ENCODE data around the gene ARHGAP26.
A peak's percentile ranks its signal among the peaks of the same experiment; 100 is the strongest.
"Not testable (repeated sequence)": the region's sequence is repeated elsewhere in the genome, so short reads cannot be mapped to it uniquely, and the experiment has no call there.

ARHGAP26 gene

DNA sequence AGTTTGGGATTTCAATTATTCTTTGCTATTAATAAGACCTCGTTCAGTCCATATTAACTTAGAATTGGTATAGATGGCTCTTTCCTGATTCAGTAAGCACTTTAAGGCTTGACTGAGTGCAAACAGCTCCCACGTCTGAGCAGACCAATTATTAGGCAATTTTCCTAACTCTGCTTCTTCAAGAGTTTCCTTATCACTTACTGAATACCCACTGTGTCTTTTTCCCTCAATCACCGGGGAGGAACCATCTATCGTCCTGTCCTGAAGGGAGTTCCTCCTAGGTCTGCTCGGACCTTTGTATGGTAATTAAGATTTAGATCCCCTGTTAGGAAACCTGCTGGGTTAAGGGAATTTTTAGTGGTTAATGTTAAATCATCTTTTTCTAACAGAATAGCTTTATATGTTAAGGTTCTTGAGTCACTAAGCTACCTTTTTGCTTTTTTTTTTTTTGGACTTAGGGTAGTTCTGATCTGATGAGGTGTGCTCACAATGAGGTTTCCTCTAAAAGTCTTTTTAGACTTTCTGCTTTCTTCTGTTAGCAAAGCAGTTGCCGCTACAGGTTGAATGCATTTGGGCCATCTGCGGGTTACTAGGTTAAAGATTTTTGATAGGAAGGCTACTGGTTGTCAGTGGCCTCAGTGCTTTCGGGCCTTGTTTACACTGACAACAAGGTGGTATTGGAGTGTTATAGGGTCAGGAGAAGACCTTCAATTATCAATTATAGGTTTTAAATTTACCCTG is 322.7 kb downstream of the ARHGAP26 start:
- not testable (repeated sequence) for DNase-seq (ENCODE audit: low spot score)

DNA sequence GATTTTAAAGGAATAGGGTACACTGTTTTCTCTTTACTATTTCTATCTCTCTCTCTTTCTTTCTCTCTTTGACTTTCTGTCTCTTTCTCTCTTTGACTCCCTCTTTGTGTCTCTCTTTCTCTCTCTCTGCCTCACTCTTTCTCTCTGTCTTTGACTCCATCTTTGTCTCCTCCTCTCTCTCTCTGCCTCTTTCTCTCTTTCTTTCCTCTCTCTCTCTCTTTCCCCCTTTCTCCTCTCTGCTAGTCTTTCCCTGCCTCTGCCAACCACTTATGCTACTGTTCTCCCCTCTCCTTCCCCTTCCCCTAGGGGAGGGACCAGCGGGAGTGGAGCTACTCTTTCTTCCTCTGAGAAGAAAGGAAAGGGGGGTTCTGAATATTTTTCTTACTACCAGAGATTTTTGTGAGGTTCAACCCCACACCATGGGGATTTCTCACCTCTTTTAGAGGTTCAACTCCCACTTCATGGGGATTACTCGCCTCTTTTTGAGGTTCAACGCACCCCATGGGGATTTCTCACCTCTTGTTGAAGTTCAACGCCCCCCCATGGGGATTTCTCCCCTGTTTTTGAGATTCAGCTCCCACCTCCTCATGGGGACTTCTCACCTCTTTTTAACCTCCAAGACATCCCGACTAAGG is 323.4 kb downstream of the ARHGAP26 start:
- DNase-seq (ENCODE audit: low spot score), result no peak

DNA sequence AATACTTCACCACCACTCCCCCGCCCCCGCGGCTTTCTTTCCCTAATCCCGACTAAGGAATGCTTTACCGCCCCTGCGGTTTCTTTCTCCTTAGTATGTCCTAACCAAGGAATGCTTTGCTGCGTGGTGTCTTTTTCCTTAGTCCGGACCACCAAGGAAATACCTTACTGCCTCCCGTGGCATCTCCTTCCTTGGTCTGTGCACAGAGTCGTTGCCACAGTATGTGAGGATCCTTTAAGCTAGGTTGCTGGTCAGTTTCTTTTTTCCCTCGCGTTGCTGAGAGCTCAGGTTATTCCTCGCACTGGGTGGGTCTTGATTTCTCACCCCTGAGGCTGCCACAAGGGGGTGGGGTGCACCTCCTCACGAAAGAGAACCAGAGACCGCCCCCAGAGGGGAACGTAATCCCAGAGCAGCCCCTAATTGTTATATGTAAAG is 323.9 kb downstream of the ARHGAP26 start:
- DNase-seq (ENCODE audit: low spot score), result peak; percentile 80

DNA sequence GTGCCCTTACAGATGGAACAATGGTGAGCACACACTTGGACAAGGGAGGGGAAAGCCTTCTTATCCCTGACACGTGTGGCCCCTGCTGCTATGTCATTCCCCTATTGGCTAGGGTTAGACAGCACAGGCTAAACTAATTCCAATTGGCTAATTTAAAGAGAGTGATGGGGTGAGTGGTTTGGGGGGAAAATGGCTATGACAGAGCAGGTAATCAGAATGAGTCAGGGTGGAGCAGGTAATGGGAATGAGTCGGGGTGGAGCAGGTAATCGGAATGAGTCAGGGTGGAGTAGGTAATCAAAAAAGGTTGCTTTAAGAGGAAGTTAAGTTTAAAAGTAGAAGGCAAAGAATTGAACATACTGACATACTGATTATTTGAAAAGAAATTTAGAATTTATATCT is 324.4 kb downstream of the ARHGAP26 start:
- not testable (repeated sequence) for DNase-seq (ENCODE audit: low spot score)

DNA sequence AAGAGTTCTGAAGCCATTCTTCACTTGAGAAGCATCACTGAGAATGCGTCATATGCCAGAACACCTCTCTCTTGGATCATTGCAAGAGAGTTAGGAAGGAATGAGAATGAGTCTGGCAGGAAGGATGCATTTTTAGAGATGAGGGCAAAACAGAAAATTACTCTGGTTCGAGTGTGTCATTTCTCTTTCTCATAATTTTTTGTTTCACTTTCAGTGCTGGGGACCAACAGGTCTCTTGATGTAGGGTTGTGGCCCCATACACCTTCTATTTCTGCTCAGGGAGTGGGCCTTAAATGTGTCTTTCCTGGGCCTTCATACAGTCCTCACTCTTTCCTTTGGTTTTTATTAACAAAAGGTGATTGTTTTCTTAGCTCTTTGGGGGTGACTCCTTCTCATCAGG is 330.9 kb downstream of the ARHGAP26 start:
- DNase-seq (ENCODE audit: low spot score), result no peak

DNA sequence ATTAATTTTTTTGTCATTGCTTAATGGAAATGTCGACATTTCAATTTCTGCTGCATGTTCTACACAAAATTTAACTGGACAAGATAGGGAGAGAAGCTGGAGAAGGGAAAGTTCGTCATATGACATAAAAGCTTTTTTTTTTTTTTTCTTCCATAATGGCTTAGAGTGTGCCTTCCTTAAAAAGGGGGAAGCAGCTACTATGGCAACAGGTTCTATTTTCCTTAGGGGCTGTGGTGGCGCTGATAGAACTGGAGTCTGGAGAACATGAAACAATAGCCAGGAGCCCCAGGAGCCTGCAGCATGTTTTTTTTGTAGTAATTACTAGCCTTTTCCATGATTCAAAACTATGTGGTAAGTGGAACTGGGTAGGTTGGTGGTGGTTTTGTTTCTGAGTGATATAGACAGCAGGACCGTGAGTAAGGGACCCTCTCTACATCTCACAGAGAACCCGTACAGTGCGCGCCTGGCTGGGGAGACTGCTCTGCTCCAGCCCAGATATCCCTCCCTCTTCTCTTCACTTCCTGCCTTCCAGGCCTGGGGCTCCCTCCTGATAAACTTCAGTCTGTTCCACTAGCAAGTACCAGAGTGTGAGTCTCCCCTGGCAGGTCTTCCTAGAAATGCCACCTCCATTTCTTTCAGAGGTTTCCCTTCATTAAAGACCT is 331.7 kb downstream of the ARHGAP26 start:
- no peak for DNase-seq (ENCODE audit: low spot score)

DNA sequence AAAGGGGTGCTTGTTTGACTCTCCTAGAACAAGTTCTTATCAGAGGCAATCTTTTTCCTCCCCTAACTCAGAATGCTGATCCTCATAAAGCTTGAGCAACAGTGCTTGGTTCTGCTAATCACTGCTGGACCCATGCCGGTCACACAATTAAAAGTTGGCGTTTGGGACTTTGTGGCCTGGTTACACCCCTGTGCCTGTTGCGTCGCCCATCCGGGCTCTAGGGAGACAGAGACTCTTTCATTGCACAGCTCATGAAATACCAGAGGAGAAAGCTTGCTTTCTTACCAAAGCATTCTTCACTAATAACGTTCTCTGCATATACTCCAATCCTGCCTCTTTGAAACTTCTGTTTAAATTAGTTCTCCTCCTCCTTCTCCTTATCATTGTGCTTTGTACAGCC is 332.2 kb downstream of the ARHGAP26 start:
- no peak for DNase-seq (ENCODE audit: low spot score)

DNA sequence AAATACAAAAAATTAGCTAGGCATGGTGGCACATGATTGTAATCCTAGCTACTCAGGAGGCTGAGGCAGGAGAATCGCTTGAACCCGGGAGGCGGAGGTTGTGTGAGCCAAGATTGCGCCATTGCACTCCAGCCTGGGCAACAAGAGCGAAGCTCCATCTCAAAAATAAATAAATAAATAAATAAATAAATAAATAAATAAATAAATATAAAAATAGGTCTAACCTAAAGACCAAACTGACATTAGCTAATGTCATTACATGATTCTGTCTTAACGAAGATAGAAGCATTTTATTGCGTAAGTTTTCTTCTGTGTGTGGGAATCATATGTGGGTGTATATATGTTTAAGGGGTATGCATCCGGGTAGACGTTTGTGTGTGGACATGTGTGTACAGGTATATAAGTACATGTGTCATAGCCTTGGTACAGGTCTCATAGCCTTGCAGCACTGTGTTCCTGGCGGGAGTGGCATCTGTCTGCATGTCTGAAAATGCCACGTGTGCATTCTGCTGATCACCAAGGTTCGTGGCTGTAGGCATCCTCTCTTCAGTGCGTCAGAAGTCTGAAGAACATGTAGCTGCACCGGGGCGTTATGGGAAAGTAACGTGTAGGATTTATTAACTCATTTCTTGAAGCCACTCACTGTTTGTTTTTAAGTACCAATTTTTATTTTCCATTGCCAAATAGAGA is 335.2 kb downstream of the ARHGAP26 start:
- no peak for DNase-seq (ENCODE audit: low spot score)

DNA sequence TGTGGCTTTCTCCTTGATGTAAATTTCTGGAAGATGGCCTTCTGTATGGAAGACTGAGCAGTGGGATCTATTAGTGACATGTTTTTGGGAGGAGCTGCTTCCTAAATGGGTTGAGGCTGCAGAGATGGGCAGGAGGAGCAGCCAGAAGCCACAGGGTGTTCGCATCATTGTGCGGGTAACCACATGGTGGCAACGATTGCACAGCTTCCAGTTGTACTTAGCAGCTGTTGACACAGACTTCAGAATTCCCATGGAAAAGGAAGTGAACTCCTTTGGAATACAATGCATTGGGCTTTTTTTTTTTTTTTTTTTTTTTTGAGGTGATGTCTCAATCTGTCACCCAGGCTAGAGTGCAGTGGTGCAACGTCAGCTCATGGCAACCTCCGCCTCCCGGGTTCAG is 336.0 kb downstream of the ARHGAP26 start:
- DNase-seq (ENCODE audit: low spot score), result no peak

DNA sequence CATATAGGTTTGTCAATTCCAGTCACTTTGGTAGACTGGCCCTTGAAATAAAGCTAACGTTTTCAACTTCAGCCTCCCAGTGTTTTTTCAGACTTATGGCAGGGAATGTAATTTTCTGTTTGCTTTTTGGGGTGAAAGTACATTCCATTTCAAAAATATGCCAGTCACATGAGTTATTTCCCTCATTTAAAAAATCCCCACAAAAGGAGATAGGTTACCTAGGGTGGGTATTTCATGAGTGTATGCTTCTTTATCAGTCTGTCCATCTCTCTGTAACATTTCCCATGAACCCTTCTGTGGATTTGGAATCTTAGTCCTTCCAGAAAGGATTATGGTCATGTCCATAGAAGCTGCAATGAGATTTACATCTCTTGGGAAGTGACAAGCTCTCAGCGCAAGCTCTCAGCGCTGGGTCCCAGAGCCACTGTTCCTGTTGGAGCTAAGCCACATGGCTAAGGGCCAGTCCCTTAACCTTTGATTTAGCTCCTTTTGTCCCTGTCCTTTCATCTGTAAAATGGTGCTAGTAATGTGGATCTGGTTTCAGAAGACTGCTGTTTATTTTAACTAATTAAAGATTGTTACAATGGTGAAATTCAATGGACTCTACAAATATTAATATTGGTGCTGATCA is 338.4 kb downstream of the ARHGAP26 start:
- no peak for DNase-seq (ENCODE audit: low spot score)

DNA sequence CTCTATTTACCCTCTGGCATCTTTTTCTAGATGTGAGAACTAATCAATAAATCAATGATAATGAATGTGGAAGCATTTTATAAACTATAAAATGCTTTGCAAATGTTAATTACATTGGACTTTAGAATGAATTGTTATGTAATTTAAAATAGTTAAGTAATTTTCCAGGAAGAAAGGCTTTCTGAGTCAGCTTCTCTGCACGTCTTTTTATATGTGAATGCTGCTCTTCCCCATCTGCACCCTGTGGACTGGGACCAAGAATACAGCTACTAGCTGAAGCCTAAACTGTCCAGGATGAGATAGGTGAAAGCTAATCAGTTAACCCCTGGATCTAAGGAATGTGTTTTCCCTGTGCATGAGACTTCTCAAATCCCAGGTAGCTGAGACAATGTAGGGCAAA is 340.4 kb downstream of the ARHGAP26 start:
- DNase-seq (ENCODE audit: low spot score), result no peak

DNA sequence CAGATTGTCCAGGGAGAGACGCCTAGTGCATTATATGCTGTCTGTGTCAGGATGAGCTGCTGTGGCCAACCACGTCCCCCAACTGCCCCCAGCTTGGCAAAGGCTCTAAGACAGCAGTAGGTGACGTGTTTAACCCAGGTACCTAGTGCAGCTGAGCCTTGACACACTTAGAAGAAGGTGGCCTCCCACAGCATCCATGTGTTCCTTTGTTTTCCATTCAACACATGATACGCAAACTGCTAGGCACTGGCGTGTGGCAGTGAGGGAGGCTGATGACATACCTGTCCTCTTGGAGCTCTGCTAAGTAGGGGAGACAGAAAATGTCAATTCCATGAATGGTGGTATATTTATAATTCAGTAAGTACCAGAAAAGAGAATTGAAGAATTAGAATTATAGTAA is 341.6 kb downstream of the ARHGAP26 start:
- DNase-seq (ENCODE audit: low spot score), result no peak

DNA sequence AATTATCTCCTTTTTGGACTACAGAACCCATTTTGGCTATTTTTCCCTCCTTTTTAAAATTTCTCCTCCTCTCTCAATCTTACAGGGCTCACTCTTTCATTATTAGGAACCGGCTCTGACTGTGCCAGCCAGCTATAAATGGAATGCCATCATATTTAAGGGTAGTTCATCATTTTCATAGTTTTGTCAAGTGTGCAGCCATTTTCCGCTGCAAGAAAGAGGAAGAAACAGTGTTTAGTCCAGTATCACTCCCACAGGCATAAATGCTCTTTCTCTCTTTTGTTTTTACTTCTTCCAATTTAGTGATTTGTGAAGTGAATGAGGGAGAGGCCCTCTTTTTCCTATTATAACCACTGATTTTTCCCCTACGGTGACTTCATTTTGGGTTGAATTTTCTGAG is 343.3 kb downstream of the ARHGAP26 start:
- no peak for DNase-seq (ENCODE audit: low spot score)

DNA sequence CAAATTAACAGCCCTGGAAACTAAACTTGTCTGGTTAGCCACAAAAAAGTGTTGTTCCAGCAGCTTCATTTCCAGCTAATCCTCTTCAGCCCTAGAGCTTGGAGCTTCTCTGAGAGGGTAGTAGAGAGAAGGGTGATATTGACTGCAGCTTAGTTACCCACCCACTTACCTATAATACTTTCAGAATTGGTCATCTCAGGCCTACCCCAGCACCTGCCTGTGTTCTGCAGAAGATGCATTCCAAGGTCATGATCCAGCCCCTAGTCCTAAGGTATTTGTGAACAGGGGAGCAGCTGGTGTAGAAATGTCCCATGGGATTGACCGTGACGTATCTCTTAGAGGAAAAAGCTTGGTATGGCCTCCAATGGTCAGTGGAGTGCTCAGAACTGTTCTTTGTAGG is 344.3 kb downstream of the ARHGAP26 start:
- DNase-seq (ENCODE audit: low spot score), result no peak

DNA sequence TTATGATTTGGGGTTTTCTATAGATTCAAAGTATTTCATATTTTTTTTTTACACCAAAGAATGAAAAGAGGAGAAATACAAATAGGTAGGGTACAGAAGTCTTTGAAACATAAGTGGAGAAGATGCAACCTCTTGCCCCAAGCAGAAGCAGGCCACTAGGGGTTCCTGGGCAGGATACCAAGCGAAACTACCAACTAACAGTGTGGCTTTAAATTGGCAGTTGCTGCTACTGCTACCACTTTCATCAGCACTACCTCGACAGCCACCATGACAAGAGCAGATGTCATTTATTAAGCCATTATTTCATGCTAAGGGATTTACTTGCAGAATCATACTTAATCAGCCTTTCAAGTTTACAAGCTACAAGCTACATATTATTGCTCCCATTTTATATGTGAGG is 345.2 kb downstream of the ARHGAP26 start:
- DNase-seq (ENCODE audit: low spot score), result no peak

DNA sequence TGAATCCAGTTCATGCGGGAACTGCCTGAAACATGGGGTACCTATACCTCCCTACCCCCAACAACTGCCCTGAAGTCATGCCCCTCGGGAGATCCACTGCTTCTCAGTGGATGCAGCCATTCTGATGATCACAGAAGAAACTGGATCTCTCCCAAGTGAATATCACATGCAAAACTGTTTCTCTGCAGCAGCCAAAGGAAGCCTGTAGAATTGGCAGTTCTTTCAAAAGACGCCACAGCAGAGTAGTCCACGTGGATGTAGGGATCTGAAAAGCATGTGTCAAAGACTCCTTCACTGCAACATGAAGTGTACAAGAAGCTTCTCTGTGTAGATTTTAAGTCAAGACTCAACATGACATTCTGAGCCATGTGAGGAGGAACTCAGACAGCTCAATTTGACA is 346.6 kb downstream of the ARHGAP26 start:
- no peak for DNase-seq (ENCODE audit: low spot score)

DNA sequence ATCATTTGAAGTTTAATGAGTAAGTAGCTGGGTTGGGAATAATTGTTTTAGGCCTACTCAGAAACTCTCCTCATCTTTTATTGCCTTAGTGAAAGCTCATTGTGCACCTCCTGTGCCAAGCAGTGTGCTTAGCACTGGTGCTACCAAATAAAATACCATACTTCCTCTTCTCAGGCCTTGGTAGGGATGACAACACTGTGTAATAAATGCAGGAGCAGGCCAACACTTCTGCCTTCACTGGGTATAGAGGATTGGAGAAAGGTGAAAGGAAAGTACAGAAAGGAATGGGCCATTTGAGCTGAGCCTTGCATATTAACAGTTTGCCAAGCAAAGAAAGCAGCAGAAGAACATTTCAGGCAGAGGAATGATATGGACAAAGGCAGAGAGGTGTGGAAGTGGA is 347.6 kb downstream of the ARHGAP26 start:
- no peak for DNase-seq (ENCODE audit: low spot score)

DNA sequence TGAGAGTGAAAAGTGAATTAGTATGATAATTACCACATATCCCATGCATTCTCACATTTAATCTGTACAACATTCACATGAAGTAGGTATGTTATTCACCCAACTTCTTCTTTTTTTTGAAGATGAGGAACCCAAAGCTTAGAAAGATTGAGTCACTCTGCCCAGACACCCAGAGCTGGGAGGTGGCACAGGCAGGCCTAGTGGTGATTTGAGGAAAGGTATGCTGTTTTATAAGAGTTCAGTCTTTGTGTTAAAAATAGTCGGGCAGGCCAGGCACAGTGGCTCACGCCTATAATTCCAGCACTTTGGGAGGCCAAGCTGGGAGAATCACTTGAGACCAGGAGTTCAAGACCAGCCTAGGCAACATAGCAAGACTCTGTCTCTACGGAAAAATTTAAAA is 348.0 kb downstream of the ARHGAP26 start:
- no peak for DNase-seq (ENCODE audit: low spot score)

DNA sequence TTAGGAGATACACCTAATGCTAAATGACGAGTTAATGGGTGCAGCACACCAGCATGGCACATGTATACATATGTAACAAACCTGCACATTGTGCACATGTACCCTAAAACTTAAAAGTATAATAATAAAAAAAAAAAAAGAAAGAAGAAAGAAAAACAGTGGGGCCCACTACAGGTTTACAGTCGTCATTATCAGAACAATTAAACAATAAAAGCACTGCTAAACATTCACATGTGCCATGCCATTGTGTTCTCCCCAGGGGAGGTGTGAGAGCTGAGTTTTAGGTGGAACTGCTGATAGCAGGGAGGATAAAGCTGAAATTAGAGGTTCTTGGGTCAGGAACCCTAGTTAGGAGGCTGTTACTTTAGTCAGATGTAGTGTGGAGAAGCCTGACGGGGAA is 348.6 kb downstream of the ARHGAP26 start:
- not testable (repeated sequence) for DNase-seq (ENCODE audit: low spot score)

DNA sequence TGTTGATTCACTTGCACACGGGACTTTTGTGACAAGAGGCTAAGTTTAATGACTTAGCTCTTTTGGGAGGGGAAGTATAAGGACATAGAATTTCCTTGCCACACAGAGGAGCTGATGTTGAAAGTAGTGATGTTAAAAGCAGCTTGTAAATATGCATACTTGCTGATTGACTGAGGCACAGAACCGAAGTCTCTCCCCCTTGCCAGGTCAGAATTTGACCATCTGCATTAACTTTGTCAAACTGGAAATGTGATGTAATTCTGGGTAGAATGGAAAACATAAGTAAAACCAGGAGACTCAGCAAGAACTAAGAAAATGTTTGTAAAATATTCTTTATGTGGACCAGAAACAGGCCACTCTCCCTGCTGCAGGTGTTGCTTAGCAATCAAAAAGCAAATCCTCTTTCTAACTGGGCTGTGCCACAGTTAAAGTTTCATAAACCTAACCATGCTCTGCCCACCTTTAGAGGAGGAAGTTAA is 349.2 kb downstream of the ARHGAP26 start:
- no peak for DNase-seq (ENCODE audit: low spot score)

DNA sequence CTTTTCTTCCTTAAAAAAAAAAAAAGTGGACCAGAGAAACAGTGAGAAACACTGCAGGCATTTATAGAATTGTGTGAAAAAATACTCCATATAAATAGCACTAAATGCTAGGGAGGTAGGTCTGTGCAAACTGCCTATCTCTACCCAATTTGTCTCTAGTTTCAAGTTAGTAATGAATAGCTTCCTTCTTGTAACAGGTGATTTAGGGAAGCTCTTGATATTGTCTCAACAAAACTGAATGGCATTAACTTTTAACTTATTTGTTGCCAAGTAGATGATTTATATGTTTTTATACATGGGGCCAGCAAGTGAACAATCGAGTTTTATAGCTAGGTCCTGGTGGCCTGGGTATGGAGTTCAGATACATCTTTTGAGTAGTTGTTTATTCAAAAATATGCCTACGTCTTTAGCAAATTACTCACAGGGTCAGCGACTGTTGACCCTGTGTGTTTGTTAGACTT is 349.7 kb downstream of the ARHGAP26 start:
- no peak for DNase-seq (ENCODE audit: low spot score)

Measured in ecto neural progenitor cell (in vitro differentiated cells).